Measurements from ENCODE around the gene NPR1. TPM values are rescaled to one million over a fixed set of nuclear protein-coding genes. Genes with fewer than 3 reads are reported as not detected.
A peak's percentile ranks its signal among the peaks of the same experiment; 100 is the strongest.

NPR1 gene
- total and polyA plus RNA-seq, 2 of the 13 experiments (the other 11 are each of a cell fraction or from before 2014, with no cell fraction given) = not detected

- Histone ChIP-seq H3K27me3 (ENCODE audit: control insufficient read depth in 1 of 2, insufficient read depth in 2 of 2, low read length in 2 of 2) (peaks cover 0 to 2% of the 10 kb centered on the region in 2 experiments; a peak in 3 of 5 replicates), H3K9me3 (ENCODE audit: low read length) (no peaks in the 10 kb centered on the region), H3K4me3 (replicated peaks in 1 of 3; ENCODE audit: insufficient read depth in 1 of 3, low read depth in 2 of 3, low read length in 3 of 3) (no peak overlapping the region; a peak in 1 of 6 replicates), H3K79me2 (ENCODE audit: insufficient read depth, low read length) (no peaks in the 10 kb centered on the region), H4K20me1 (ENCODE audit: insufficient read depth, low read length) (no peaks in the 10 kb centered on the region), H3K4me2 (ENCODE audit: low read depth, low read length) (peak overlapping the region; percentile 20; the same call in 1 of the 2 replicates), H2AFZ (ENCODE audit: low read length) (no peak overlapping the region), H3K4me1 (ENCODE audit: insufficient read depth, low read length) (peaks cover 17% of the 10 kb centered on the region), H3K27ac (ENCODE audit: extremely low read length, insufficient read depth, low read length) (no peak overlapping the region), H3K9ac (ENCODE audit: insufficient read depth, low read depth, low read length) (no peak overlapping the region), H3K36me3 (replicated peaks in 1 of 2; ENCODE audit: control insufficient read depth in 1 of 2, insufficient read depth in 2 of 2, low read length in 2 of 2) (no peaks in the 10 kb centered on the region)
- DNase-seq (ENCODE audit: low spot score) = peak; percentile 27
- ATAC-seq = peak; percentile 55
- BruUV-seq (replicated peaks) = no TSS peak
- intact Hi-C loops (cut with micrococcal nuclease; ENCODE audit: unreplicated experiment) (no loop called here), in situ Hi-C loops (cut with HindIII; ENCODE audit: extremely low pct_ligation_motif_present, low pct_unique_long_range_greater_than_20kb) (no loop called here)
- ChIA-PET CTCF (ENCODE audit: low intra/inter-chr PET ratio, low total read pairs) (no interaction called here), POLR2A (interaction anchor here (1.3 kb wide), 1 partner anchor 30 kb away, joined by 3 read pairs; the partner anchor contains the start of gene INTS3)
- WGBS (ENCODE audit: low lambda C conversion rate) = 37% methylated on average over 12 of the region's 12 CpGs
- TF ChIP-seq CBFB (CRISPR knock-in tag; IDR thresholded peaks at IDR 0.05) (no peak), ZNF362 (CRISPR knock-in tag; IDR thresholded peaks at IDR 0.05; ENCODE audit: borderline replicate concordance) (no peak), HOXA3 (CRISPR knock-in tag; IDR thresholded peaks at IDR 0.05) (no peak), RBM39 (IDR thresholded peaks at IDR 0.05; ENCODE audit: low read depth, low read length, poor library complexity, severe bottlenecking) (no peak), HMG20A (CRISPR knock-in tag; IDR thresholded peaks at IDR 0.05; ENCODE audit: borderline replicate concordance) (no peak), LCORL (IDR thresholded peaks at IDR 0.05) (no peak), LCORL (CRISPR knock-in tag; IDR thresholded peaks at IDR 0.05) (peak; percentile 61; the same call in 1 of the 2 replicates), TEAD3 (CRISPR knock-in tag; optimal IDR thresholded peaks at IDR 0.05; ENCODE audit: borderline replicate concordance) (peak; percentile 61), FOSL2 (CRISPR knock-in tag; IDR thresholded peaks at IDR 0.05) (peak; percentile 78), ZNF550 (CRISPR knock-in tag; IDR thresholded peaks at IDR 0.05; ENCODE audit: borderline replicate concordance) (no peak), PREB (CRISPR knock-in tag; IDR thresholded peaks at IDR 0.05) (no peak), SP5 (CRISPR knock-in tag; IDR thresholded peaks at IDR 0.05; ENCODE audit: borderline replicate concordance, low read depth) (no peak), TFAP4 (IDR thresholded peaks at IDR 0.05; ENCODE audit: borderline replicate concordance, low read depth) (peak; percentile 65; the same call in 1 of the 2 replicates), ZNF577 (CRISPR knock-in tag; IDR thresholded peaks at IDR 0.05; ENCODE audit: borderline replicate concordance, low read depth) (no peak)
- no peak for FAIRE-seq
These were observed 18.9 kb downstream of the NPR1 start for GRCh38 chr1:153697191-153698019.

Measured in HepG2 (cell line).